LNCaP clone FGC (cell line): ENCODE data around the gene ATP1B4.

Experiments
- DNase-seq: peaks from one replicate; pipeline ENCODE4 v3.0.0-alpha.2; 2011; ENCODE audit warnings: low read depth
- H3K4me3 ChIP-seq: 2 replicates; pipeline ENCODE4 v1.5.1; 2011; ENCODE audit warnings: mild to moderate bottlenecking, low read depth, low read length, control low read depth
- CTCF ChIP-seq: IDR thresholded peaks from 2 replicates; pipeline ENCODE4 v1.5.1; 2012; ENCODE audit warnings: mild to moderate bottlenecking; ENCODE audit not compliant: control insufficient read depth, insufficient read depth; ENCODE audit errors: extremely low read depth

Gene ATP1B4

GRCh38 chrX:120367402-120368109, 5.7 kb downstream of the ATP1B4 start:
- TF ChIP-seq CTCF: no peak
- DNase-seq: no peak
- no peak overlapping the region for H3K4me3 ChIP-seq

GRCh38 chrX:120372667-120373370, 10.9 kb downstream of the ATP1B4 start:
- TF ChIP-seq CTCF: no peak
- no peak for DNase-seq
- no peak overlapping the region for H3K4me3 ChIP-seq

- DNase-seq: peak; percentile 18
- TF ChIP-seq CTCF: no peak
- no peak overlapping the region for H3K4me3 ChIP-seq
These were observed 15.3 kb downstream of the ATP1B4 start for GRCh38 chrX:120377179-120377578.

GRCh38 chrX:120377715-120378114, 15.8 kb downstream of the ATP1B4 start:
- DNase-seq: no peak
- TF ChIP-seq CTCF: no peak
- no peak overlapping the region for H3K4me3 ChIP-seq

GRCh38 chrX:120378570-120378969, 16.7 kb downstream of the ATP1B4 start:
- TF ChIP-seq CTCF: no peak
- DNase-seq: no peak
- H3K4me3 ChIP-seq: no peak overlapping the region

- DNase-seq: no peak
- TF ChIP-seq CTCF: no peak
- H3K4me3 ChIP-seq: no peak overlapping the region
These were observed 18.2 kb downstream of the ATP1B4 start for GRCh38 chrX:120379937-120380681.
